WTC11 (cell line): Measurements from ENCODE around the gene MEF2D. TPM values are rescaled to one million over a fixed set of nuclear protein-coding genes. Genes with fewer than 3 reads are reported as not detected.

Source experiments
- ATAC-seq: fragments of 200-7000 bp; cut with Tn5 transposase; 2 replicates; pipeline ENCODE4 v1.10.0; 2021; ENCODE audit warnings: mild to moderate bottlenecking, moderate library complexity
- CTCF ChIA-PET: fragments of 300-600 bp; sonication (Branson Sonifier 250); formaldehyde crosslinking; loops from one replicate; lab custom pipeline; 2021; ENCODE audit warnings: antibody characterized with exemption; lab: Charles Lee
- POLR2A ChIA-PET: fragments of 350-600 bp; sonication (Branson Sonifier 250); formaldehyde crosslinking; loops from one replicate; lab custom pipeline; 2021; ENCODE audit warnings: antibody characterized with exemption; lab: Charles Lee
- DNase-seq: peaks from one replicate; pipeline ENCODE4 v3.0.0; 2021; ENCODE audit warnings: low spot score
- H3K27ac Mint-ChIP-seq: 2 replicates; pipeline ENCODE4 v1.8.0; 2021; ENCODE audit warnings: mixed read lengths
- H3K27me3 Mint-ChIP-seq: 2 replicates; pipeline ENCODE4 v1.8.0; 2021; ENCODE audit warnings: low read depth, mild to moderate bottlenecking, moderate library complexity, mixed read lengths
- H3K36me3 Mint-ChIP-seq: 2 replicates; pipeline ENCODE4 v1.8.0; 2021; ENCODE audit warnings: mixed read lengths
- H3K4me1 Mint-ChIP-seq: 2 replicates; pipeline ENCODE4 v1.8.0; 2022; ENCODE audit warnings: mixed read lengths
- H3K4me3 Mint-ChIP-seq: 2 replicates; pipeline ENCODE4 v1.8.0; 2021; ENCODE audit warnings: mild to moderate bottlenecking, moderate library complexity, mixed read lengths
- H3K9me3 Mint-ChIP-seq: 2 replicates; pipeline ENCODE4 v1.8.0; 2021; ENCODE audit warnings: mixed read lengths
- ATF3 ChIP-seq: sonication (generic); formaldehyde crosslinking; conservative IDR thresholded peaks from 2 replicates; pipeline ENCODE4 v1.8.1; 2022; ENCODE audit warnings: mild to moderate bottlenecking, missing genetic modification reagents
- FOXK1 ChIP-seq: sonication (generic); formaldehyde crosslinking; IDR thresholded peaks from 2 replicates; pipeline ENCODE4 v1.8.0; 2022; ENCODE audit warnings: mild to moderate bottlenecking, moderate library complexity, missing genetic modification reagents
- GRHL2 ChIP-seq: fragments of 250-450 bp; sonication (Bioruptor Pico); IDR thresholded peaks from 2 replicates; pipeline ENCODE4 v1.8.0; 2022; ENCODE audit warnings: mild to moderate bottlenecking, moderate library complexity; ENCODE audit not compliant: insufficient replicate concordance, severe bottlenecking
- HMGA2 ChIP-seq: fragments of 250-450 bp; sonication (Bioruptor Pico); IDR thresholded peaks from 2 replicates; pipeline ENCODE4 v1.4.0; 2021; ENCODE audit warnings: mild to moderate bottlenecking, moderate library complexity
- IRF1 ChIP-seq: sonication (generic); formaldehyde crosslinking; IDR thresholded peaks from 2 replicates; pipeline ENCODE4 v1.8.0; 2023; ENCODE audit warnings: missing genetic modification reagents
- KAT7 ChIP-seq: sonication (generic); formaldehyde crosslinking; IDR thresholded peaks from 2 replicates; pipeline ENCODE4 v1.8.1; 2023; ENCODE audit warnings: missing genetic modification reagents, mild to moderate bottlenecking, borderline replicate concordance
- NFE2L1 ChIP-seq: sonication (generic); formaldehyde crosslinking; IDR thresholded peaks from 2 replicates; pipeline ENCODE4 v1.8.1; 2023; ENCODE audit warnings: missing genetic modification reagents
- OVOL2 ChIP-seq: fragments of 250-450 bp; sonication (Bioruptor Pico); IDR thresholded peaks from 2 replicates; pipeline ENCODE4 v1.9.0; 2021; ENCODE audit warnings: mild to moderate bottlenecking, borderline replicate concordance
- RORB ChIP-seq: fragments of 250-450 bp; sonication (Bioruptor Pico); IDR thresholded peaks from 2 replicates; pipeline ENCODE4 v1.9.0; 2021; ENCODE audit warnings: mild to moderate bottlenecking
- TP53 ChIP-seq: sonication (generic); formaldehyde crosslinking; IDR thresholded peaks from 2 replicates; pipeline ENCODE4 v1.8.1; 2023; ENCODE audit warnings: mild to moderate bottlenecking, missing genetic modification reagents
- ZBTB21 ChIP-seq: sonication (generic); formaldehyde crosslinking; IDR thresholded peaks from 2 replicates; pipeline ENCODE4 v1.8.1; 2023; ENCODE audit warnings: mild to moderate bottlenecking, missing genetic modification reagents, borderline replicate concordance
- ZBTB43 ChIP-seq: sonication (generic); formaldehyde crosslinking; IDR thresholded peaks from 2 replicates; pipeline ENCODE4 v1.8.1; 2023; ENCODE audit warnings: mild to moderate bottlenecking, missing genetic modification reagents
- ZNF121 ChIP-seq: sonication (generic); formaldehyde crosslinking; IDR thresholded peaks from 2 replicates; pipeline ENCODE4 v1.8.0; 2023; ENCODE audit warnings: missing genetic modification reagents
- ZNF138 ChIP-seq: sonication (generic); formaldehyde crosslinking; conservative IDR thresholded peaks from 2 replicates; pipeline ENCODE4 v1.8.1; 2022; ENCODE audit warnings: mild to moderate bottlenecking, moderate library complexity, missing genetic modification reagents
- ZNF317 ChIP-seq: sonication (generic); formaldehyde crosslinking; IDR thresholded peaks from 2 replicates; pipeline ENCODE4 v1.8.1; 2023; ENCODE audit warnings: low read depth, mild to moderate bottlenecking, moderate library complexity, missing genetic modification reagents, borderline replicate concordance
- ZNF423 ChIP-seq: fragments of 250-450 bp; sonication (Bioruptor Pico); IDR thresholded peaks from 2 replicates; pipeline ENCODE4 v2.1.2; 2022; ENCODE audit warnings: mild to moderate bottlenecking, moderate library complexity
- total RNA-seq: library from RNA; stranded (reverse); gene quantifications from 3 replicates; pipeline ENCODE4 v1.2.3, GENCODE V29; 2021
- TF ChIP-seq, protein P1 (sequence below): sonication (generic); formaldehyde crosslinking; IDR thresholded peaks from 2 replicates; pipeline ENCODE4 v1.8.0; 2022; ENCODE audit warnings: mild to moderate bottlenecking, missing genetic modification reagents
- TF ChIP-seq, protein P2 (sequence below): sonication (generic); formaldehyde crosslinking; IDR thresholded peaks from 2 replicates; pipeline ENCODE4 v1.8.1; 2023; ENCODE audit warnings: mild to moderate bottlenecking, missing genetic modification reagents
- TF ChIP-seq, protein P3 (sequence below): sonication (generic); formaldehyde crosslinking; IDR thresholded peaks from 2 replicates; pipeline ENCODE4 v1.8.1; 2023; ENCODE audit warnings: mild to moderate bottlenecking, moderate library complexity, missing genetic modification reagents
- TF ChIP-seq, protein P4 (sequence below): fragments of 200-600 bp; IDR thresholded peaks from 2 replicates; pipeline ENCODE4 v1.8.0; 2022; ENCODE audit warnings: antibody characterized with exemption

MEF2D gene
- total RNA-seq, 1 experiment from 2014 or later: 24.1 TPM

GRCh38 chr1:156543066-156543465, 42.5 kb upstream of the MEF2D start:
- H3K4me3 Mint-ChIP-seq: no peak overlapping the region
- peaks cover 42% of the 10 kb centered on the region for H3K36me3 Mint-ChIP-seq
- ATAC-seq (no peak), DNase-seq (no peak)
- ChIA-PET CTCF (no interaction called here), POLR2A (no interaction called here)
- no peaks in the 10 kb centered on the region for H3K9me3 Mint-ChIP-seq
- H3K27ac Mint-ChIP-seq: no peak overlapping the region; the same call in 1 of the 2 replicates
- H3K27me3 Mint-ChIP-seq: no peaks in the 10 kb centered on the region
- H3K4me1 Mint-ChIP-seq: peaks cover 9% of the 10 kb centered on the region; the same call in 1 of the 2 replicates
- TF ChIP-seq HMGA2 (CRISPR knock-in tag) (no peak), ZNF121 (CRISPR knock-in tag) (no peak), FOXK1 (CRISPR knock-in tag) (no peak), KAT7 (CRISPR knock-in tag) (no peak), RORB (CRISPR knock-in tag) (no peak), ZBTB21 (CRISPR knock-in tag) (no peak), NFE2L1 (CRISPR knock-in tag) (no peak), TP53 (CRISPR knock-in tag) (no peak), IRF1 (no peak), ZNF138 (CRISPR knock-in tag) (no peak), ZBTB43 (CRISPR knock-in tag) (no peak), GRHL2 (CRISPR knock-in tag) (no peak), ATF3 (CRISPR knock-in tag) (no peak), ZNF317 (no peak), ZNF423 (CRISPR knock-in tag) (no peak), OVOL2 (CRISPR knock-in tag) (no peak)
- TF ChIP-seq, protein P1, sequence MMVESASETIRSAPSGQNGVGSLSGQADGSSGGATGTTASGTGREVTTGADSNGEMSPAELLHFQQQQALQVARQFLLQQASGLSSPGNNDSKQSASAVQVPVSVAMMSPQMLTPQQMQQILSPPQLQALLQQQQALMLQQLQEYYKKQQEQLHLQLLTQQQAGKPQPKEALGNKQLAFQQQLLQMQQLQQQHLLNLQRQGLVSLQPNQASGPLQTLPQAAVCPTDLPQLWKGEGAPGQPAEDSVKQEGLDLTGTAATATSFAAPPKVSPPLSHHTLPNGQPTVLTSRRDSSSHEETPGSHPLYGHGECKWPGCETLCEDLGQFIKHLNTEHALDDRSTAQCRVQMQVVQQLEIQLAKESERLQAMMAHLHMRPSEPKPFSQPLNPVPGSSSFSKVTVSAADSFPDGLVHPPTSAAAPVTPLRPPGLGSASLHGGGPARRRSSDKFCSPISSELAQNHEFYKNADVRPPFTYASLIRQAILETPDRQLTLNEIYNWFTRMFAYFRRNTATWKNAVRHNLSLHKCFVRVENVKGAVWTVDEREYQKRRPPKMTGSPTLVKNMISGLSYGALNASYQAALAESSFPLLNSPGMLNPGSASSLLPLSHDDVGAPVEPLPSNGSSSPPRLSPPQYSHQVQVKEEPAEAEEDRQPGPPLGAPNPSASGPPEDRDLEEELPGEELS (CRISPR knock-in tag): no peak
- TF ChIP-seq, protein P2, sequence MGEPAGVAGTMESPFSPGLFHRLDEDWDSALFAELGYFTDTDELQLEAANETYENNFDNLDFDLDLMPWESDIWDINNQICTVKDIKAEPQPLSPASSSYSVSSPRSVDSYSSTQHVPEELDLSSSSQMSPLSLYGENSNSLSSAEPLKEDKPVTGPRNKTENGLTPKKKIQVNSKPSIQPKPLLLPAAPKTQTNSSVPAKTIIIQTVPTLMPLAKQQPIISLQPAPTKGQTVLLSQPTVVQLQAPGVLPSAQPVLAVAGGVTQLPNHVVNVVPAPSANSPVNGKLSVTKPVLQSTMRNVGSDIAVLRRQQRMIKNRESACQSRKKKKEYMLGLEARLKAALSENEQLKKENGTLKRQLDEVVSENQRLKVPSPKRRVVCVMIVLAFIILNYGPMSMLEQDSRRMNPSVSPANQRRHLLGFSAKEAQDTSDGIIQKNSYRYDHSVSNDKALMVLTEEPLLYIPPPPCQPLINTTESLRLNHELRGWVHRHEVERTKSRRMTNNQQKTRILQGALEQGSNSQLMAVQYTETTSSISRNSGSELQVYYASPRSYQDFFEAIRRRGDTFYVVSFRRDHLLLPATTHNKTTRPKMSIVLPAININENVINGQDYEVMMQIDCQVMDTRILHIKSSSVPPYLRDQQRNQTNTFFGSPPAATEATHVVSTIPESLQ (CRISPR knock-in tag): no peak
- TF ChIP-seq, protein P3, sequence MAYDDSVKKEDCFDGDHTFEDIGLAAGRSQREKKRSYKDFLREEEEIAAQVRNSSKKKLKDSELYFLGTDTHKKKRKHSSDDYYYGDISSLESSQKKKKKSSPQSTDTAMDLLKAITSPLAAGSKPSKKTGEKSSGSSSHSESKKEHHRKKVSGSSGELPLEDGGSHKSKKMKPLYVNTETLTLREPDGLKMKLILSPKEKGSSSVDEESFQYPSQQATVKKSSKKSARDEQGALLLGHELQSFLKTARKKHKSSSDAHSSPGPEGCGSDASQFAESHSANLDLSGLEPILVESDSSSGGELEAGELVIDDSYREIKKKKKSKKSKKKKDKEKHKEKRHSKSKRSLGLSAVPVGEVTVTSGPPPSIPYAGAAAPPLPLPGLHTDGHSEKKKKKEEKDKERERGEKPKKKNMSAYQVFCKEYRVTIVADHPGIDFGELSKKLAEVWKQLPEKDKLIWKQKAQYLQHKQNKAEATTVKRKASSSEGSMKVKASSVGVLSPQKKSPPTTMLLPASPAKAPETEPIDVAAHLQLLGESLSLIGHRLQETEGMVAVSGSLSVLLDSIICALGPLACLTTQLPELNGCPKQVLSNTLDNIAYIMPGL (CRISPR knock-in tag): no peak
- TF ChIP-seq, protein P4, sequence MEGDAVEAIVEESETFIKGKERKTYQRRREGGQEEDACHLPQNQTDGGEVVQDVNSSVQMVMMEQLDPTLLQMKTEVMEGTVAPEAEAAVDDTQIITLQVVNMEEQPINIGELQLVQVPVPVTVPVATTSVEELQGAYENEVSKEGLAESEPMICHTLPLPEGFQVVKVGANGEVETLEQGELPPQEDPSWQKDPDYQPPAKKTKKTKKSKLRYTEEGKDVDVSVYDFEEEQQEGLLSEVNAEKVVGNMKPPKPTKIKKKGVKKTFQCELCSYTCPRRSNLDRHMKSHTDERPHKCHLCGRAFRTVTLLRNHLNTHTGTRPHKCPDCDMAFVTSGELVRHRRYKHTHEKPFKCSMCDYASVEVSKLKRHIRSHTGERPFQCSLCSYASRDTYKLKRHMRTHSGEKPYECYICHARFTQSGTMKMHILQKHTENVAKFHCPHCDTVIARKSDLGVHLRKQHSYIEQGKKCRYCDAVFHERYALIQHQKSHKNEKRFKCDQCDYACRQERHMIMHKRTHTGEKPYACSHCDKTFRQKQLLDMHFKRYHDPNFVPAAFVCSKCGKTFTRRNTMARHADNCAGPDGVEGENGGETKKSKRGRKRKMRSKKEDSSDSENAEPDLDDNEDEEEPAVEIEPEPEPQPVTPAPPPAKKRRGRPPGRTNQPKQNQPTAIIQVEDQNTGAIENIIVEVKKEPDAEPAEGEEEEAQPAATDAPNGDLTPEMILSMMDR: no peak
- TF ChIP-seq, all 79 proteins: peak for 0
